ENCODE measurements around the gene AMBP. TPM values are rescaled to one million over a fixed set of nuclear protein-coding genes. Genes with fewer than 3 reads are reported as not detected.

The AMBP gene
- total RNA-seq, 1 experiment from 2014 or later = not detected

GRCh38 chr9:114055061-114055460 lies 23.0 kb downstream of the AMBP start:
- no peak overlapping the region for H3K4me2 ChIP-seq (ENCODE audit: low read depth, low read length, poor library complexity, severe bottlenecking)
- DNase-seq = no peak
- H3K9me2 ChIP-seq (replicated peaks; ENCODE audit: insufficient read depth, low read length) = no peaks in the 10 kb centered on the region
- no peak overlapping the region for H3K4me3 ChIP-seq (ENCODE audit: low read length)
- no peak overlapping the region for H2AFZ ChIP-seq (ENCODE audit: low read length)
- no peaks in the 10 kb centered on the region for H3K9me3 ChIP-seq (ENCODE audit: low read length)
- H4K20me1 ChIP-seq (ENCODE audit: insufficient read depth, low read depth, low read length) = no peaks in the 10 kb centered on the region
- no peaks in the 10 kb centered on the region for H3K27me3 ChIP-seq (ENCODE audit: low read length)
- H3K27ac ChIP-seq (ENCODE audit: low read length) = no peak overlapping the region
- H3K36me3 ChIP-seq (ENCODE audit: insufficient read depth, low read length) = no peaks in the 10 kb centered on the region
- no peaks in the 10 kb centered on the region for H3K79me2 ChIP-seq (ENCODE audit: low read length)
- H3K9ac ChIP-seq (ENCODE audit: low read length) = no peak overlapping the region
- H3K4me1 ChIP-seq (ENCODE audit: low read length) = no peaks in the 10 kb centered on the region

GRCh38 chr9:114054191-114054690 lies 23.9 kb downstream of the AMBP start:
- Histone ChIP-seq H3K27ac (ENCODE audit: low read length) (no peak overlapping the region), H3K9me3 (ENCODE audit: low read length) (no peaks in the 10 kb centered on the region), H3K9me2 (replicated peaks; ENCODE audit: insufficient read depth, low read length) (no peaks in the 10 kb centered on the region), H3K4me1 (ENCODE audit: low read length) (no peaks in the 10 kb centered on the region), H3K9ac (ENCODE audit: low read length) (no peak overlapping the region), H2AFZ (ENCODE audit: low read length) (no peak overlapping the region), H4K20me1 (ENCODE audit: insufficient read depth, low read depth, low read length) (no peaks in the 10 kb centered on the region), H3K27me3 (ENCODE audit: low read length) (no peaks in the 10 kb centered on the region), H3K4me2 (ENCODE audit: low read depth, low read length, poor library complexity, severe bottlenecking) (no peak overlapping the region), H3K36me3 (ENCODE audit: insufficient read depth, low read length) (no peaks in the 10 kb centered on the region), H3K79me2 (ENCODE audit: low read length) (no peaks in the 10 kb centered on the region), H3K4me3 (ENCODE audit: low read length) (no peak overlapping the region)
- DNase-seq = no peak

- H4K20me1 ChIP-seq (ENCODE audit: insufficient read depth, low read depth, low read length) = no peaks in the 10 kb centered on the region
- H2AFZ ChIP-seq (ENCODE audit: low read length) = no peak overlapping the region
- no peak overlapping the region for H3K4me2 ChIP-seq (ENCODE audit: low read depth, low read length, poor library complexity, severe bottlenecking)
- no peak overlapping the region for H3K9ac ChIP-seq (ENCODE audit: low read length)
- no peaks in the 10 kb centered on the region for H3K36me3 ChIP-seq (ENCODE audit: insufficient read depth, low read length)
- no peaks in the 10 kb centered on the region for H3K4me1 ChIP-seq (ENCODE audit: low read length)
- no peaks in the 10 kb centered on the region for H3K9me2 ChIP-seq (replicated peaks; ENCODE audit: insufficient read depth, low read length)
- no peaks in the 10 kb centered on the region for H3K27me3 ChIP-seq (ENCODE audit: low read length)
- no peaks in the 10 kb centered on the region for H3K9me3 ChIP-seq (ENCODE audit: low read length)
- no peak overlapping the region for H3K4me3 ChIP-seq (ENCODE audit: low read length)
- DNase-seq = no peak
- H3K79me2 ChIP-seq (ENCODE audit: low read length) = no peaks in the 10 kb centered on the region
- H3K27ac ChIP-seq (ENCODE audit: low read length) = no peak overlapping the region
Observed at GRCh38 chr9:114053246-114054005, 24.7 kb downstream of the AMBP start.

- Histone ChIP-seq H4K20me1 (ENCODE audit: insufficient read depth, low read depth, low read length) (no peaks in the 10 kb centered on the region), H3K79me2 (ENCODE audit: low read length) (no peaks in the 10 kb centered on the region), H2AFZ (ENCODE audit: low read length) (no peak overlapping the region), H3K4me3 (ENCODE audit: low read length) (no peak overlapping the region), H3K27me3 (ENCODE audit: low read length) (no peaks in the 10 kb centered on the region), H3K27ac (ENCODE audit: low read length) (no peak overlapping the region), H3K36me3 (ENCODE audit: insufficient read depth, low read length) (no peaks in the 10 kb centered on the region), H3K9me2 (replicated peaks; ENCODE audit: insufficient read depth, low read length) (no peaks in the 10 kb centered on the region), H3K9ac (ENCODE audit: low read length) (no peak overlapping the region), H3K4me1 (ENCODE audit: low read length) (no peaks in the 10 kb centered on the region), H3K4me2 (ENCODE audit: low read depth, low read length, poor library complexity, severe bottlenecking) (no peak overlapping the region), H3K9me3 (ENCODE audit: low read length) (no peaks in the 10 kb centered on the region)
- DNase-seq = no peak
Observed at GRCh38 chr9:114051706-114052105, 26.4 kb downstream of the AMBP start.

- Histone ChIP-seq H3K9me3 (ENCODE audit: low read length) (no peaks in the 10 kb centered on the region), H3K4me3 (ENCODE audit: low read length) (no peak overlapping the region), H3K4me2 (ENCODE audit: low read depth, low read length, poor library complexity, severe bottlenecking) (no peak overlapping the region), H3K27ac (ENCODE audit: low read length) (no peak overlapping the region), H3K79me2 (ENCODE audit: low read length) (no peaks in the 10 kb centered on the region), H2AFZ (ENCODE audit: low read length) (no peak overlapping the region), H3K27me3 (ENCODE audit: low read length) (no peaks in the 10 kb centered on the region), H4K20me1 (ENCODE audit: insufficient read depth, low read depth, low read length) (no peaks in the 10 kb centered on the region), H3K36me3 (ENCODE audit: insufficient read depth, low read length) (no peaks in the 10 kb centered on the region), H3K9me2 (replicated peaks; ENCODE audit: insufficient read depth, low read length) (no peaks in the 10 kb centered on the region), H3K9ac (ENCODE audit: low read length) (no peak overlapping the region), H3K4me1 (ENCODE audit: low read length) (no peaks in the 10 kb centered on the region)
- no peak for DNase-seq
Observed at GRCh38 chr9:114051281-114051680, 26.8 kb downstream of the AMBP start.

GRCh38 chr9:114050646-114051045 lies 27.5 kb downstream of the AMBP start:
- Histone ChIP-seq H3K4me1 (ENCODE audit: low read length) (no peaks in the 10 kb centered on the region), H3K4me3 (ENCODE audit: low read length) (no peak overlapping the region), H3K4me2 (ENCODE audit: low read depth, low read length, poor library complexity, severe bottlenecking) (no peak overlapping the region)

GRCh38 chr9:114050226-114050568 lies 27.9 kb downstream of the AMBP start:
- no peak overlapping the region for H3K4me2 ChIP-seq (ENCODE audit: low read depth, low read length, poor library complexity, severe bottlenecking)
- H2AFZ ChIP-seq (ENCODE audit: low read length) = no peak overlapping the region

More at GRCh38 chr9:114050646-114051045, 27.5 kb downstream of the AMBP start:
- H3K9me3 ChIP-seq (ENCODE audit: low read length) = no peaks in the 10 kb centered on the region
- H3K79me2 ChIP-seq (ENCODE audit: low read length) = no peaks in the 10 kb centered on the region
- H3K27me3 ChIP-seq (ENCODE audit: low read length) = no peaks in the 10 kb centered on the region
- H4K20me1 ChIP-seq (ENCODE audit: insufficient read depth, low read depth, low read length) = no peaks in the 10 kb centered on the region
- no peaks in the 10 kb centered on the region for H3K9me2 ChIP-seq (replicated peaks; ENCODE audit: insufficient read depth, low read length)
- H3K36me3 ChIP-seq (ENCODE audit: insufficient read depth, low read length) = no peaks in the 10 kb centered on the region
- H3K27ac ChIP-seq (ENCODE audit: low read length) = no peak overlapping the region
- H3K9ac ChIP-seq (ENCODE audit: low read length) = no peak overlapping the region
- H2AFZ ChIP-seq (ENCODE audit: low read length) = no peak overlapping the region
- no peak for DNase-seq

GRCh38 chr9:114049441-114050225 lies 28.5 kb downstream of the AMBP start:
- H4K20me1 ChIP-seq (ENCODE audit: insufficient read depth, low read depth, low read length) = no peaks in the 10 kb centered on the region
- no peaks in the 10 kb centered on the region for H3K36me3 ChIP-seq (ENCODE audit: insufficient read depth, low read length)
- no peak overlapping the region for H3K9ac ChIP-seq (ENCODE audit: low read length)
- H3K27me3 ChIP-seq (ENCODE audit: low read length) = no peaks in the 10 kb centered on the region
- no peaks in the 10 kb centered on the region for H3K9me2 ChIP-seq (replicated peaks; ENCODE audit: insufficient read depth, low read length)
- H3K9me3 ChIP-seq (ENCODE audit: low read length) = no peaks in the 10 kb centered on the region
- H3K79me2 ChIP-seq (ENCODE audit: low read length) = no peaks in the 10 kb centered on the region
- no peak overlapping the region for H3K4me3 ChIP-seq (ENCODE audit: low read length)
- H2AFZ ChIP-seq (ENCODE audit: low read length) = no peak overlapping the region
- no peak for DNase-seq
- H3K27ac ChIP-seq (ENCODE audit: low read length) = no peak overlapping the region
- no peaks in the 10 kb centered on the region for H3K4me1 ChIP-seq (ENCODE audit: low read length)
- H3K4me2 ChIP-seq (ENCODE audit: low read depth, low read length, poor library complexity, severe bottlenecking) = no peak overlapping the region

More at GRCh38 chr9:114050226-114050568, 27.9 kb downstream of the AMBP start:
- no peaks in the 10 kb centered on the region for H3K79me2 ChIP-seq (ENCODE audit: low read length)
- H3K4me1 ChIP-seq (ENCODE audit: low read length) = no peaks in the 10 kb centered on the region
- no peaks in the 10 kb centered on the region for H3K9me2 ChIP-seq (replicated peaks; ENCODE audit: insufficient read depth, low read length)
- no peaks in the 10 kb centered on the region for H3K9me3 ChIP-seq (ENCODE audit: low read length)
- no peak overlapping the region for H3K4me3 ChIP-seq (ENCODE audit: low read length)
- H3K27me3 ChIP-seq (ENCODE audit: low read length) = no peaks in the 10 kb centered on the region
- no peak overlapping the region for H3K9ac ChIP-seq (ENCODE audit: low read length)
- H3K27ac ChIP-seq (ENCODE audit: low read length) = no peak overlapping the region
- no peaks in the 10 kb centered on the region for H4K20me1 ChIP-seq (ENCODE audit: insufficient read depth, low read depth, low read length)
- DNase-seq = no peak
- no peaks in the 10 kb centered on the region for H3K36me3 ChIP-seq (ENCODE audit: insufficient read depth, low read length)

Data from Karpas-422 (cell line).